Suppressor macrophage treated with lipopolysaccharide for 1 hour (primary cell): ENCODE measurements around the gene HYOU1.
"Not testable (repeated sequence)": the region's sequence is repeated elsewhere in the genome, so short reads cannot be mapped to it uniquely, and the experiment has no call there.

Experiments
- DNase-seq, 3 donors: peaks; one replicate each; pipeline ENCODE4 v3.0.0-alpha.2; 2020 to 2022

Gene HYOU1

DNA sequence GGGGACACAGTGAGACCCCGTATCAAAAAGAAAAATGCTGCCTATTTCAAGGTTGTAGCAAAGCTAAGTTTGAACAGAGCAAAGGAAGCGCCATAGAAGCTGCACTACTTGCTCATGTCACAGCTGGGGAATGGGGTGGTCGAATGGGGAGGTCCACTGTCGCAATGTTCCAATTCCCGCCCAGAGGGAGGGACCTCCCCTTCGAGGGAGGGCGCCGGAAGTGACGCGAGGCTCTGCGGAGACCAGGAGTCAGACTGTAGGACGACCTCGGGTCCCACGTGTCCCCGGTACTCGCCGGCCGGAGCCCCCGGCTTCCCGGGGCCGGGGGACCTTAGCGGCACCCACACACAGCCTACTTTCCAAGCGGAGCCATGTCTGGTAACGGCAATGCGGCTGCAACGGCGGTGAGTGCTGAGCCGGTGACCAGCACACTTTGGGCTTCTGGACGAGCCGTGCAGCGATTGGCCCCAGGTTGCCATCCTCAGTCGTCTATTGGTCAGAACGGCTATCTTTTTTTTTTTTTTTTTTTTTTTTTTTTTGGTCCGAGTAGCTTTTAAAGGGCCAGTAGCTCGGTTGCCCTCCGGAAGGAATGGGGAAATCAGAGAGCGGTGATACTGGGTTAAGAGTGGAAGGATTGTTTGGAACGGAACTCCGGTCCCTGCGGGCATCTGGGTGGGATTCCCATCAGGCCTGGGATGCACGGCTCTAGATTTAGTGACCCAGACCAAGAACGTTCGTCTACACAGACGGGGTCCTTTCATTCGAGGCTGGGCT, 27.8 kb upstream of the HYOU1 start, which contains the start of gene HMBS:
Gene HMBS (plus strand): TSS at position 219 of the 774 bp plus-strand sequence. CDS start 153 bp downstream, at position 372.
- DNase-seq, result peak; percentile 95 to 98 (median 97)

DNA sequence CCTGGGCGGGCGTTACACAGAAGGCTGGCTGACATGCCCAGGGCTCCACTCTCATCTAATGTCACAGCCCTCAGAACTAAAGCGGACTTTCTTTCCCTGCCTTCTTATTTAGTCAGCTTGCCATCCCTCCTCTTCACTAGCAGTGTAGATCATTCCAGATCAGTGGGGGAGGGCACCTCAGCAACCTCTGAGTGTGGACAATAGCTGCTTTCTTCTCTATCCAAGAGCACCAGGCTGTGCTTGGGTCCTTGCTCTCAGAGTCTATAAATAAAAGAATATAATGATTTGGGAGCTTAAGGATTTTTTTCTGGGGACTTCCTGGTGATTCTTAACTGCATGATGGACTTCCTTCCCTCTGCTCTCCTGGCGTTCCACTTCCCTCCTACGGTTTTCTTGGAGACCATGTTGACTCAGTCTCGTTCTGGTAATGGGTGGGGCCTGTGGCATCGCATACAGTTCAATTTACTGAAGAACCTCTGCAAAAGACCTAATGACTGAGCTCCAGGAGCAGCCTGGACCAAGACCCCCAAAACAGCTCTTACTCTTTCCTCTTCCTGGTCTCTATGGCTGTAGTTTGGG, 24.8 kb upstream of the HYOU1 start:
- DNase-seq, result peak; percentile 79 to 86 (median 81)

DNA sequence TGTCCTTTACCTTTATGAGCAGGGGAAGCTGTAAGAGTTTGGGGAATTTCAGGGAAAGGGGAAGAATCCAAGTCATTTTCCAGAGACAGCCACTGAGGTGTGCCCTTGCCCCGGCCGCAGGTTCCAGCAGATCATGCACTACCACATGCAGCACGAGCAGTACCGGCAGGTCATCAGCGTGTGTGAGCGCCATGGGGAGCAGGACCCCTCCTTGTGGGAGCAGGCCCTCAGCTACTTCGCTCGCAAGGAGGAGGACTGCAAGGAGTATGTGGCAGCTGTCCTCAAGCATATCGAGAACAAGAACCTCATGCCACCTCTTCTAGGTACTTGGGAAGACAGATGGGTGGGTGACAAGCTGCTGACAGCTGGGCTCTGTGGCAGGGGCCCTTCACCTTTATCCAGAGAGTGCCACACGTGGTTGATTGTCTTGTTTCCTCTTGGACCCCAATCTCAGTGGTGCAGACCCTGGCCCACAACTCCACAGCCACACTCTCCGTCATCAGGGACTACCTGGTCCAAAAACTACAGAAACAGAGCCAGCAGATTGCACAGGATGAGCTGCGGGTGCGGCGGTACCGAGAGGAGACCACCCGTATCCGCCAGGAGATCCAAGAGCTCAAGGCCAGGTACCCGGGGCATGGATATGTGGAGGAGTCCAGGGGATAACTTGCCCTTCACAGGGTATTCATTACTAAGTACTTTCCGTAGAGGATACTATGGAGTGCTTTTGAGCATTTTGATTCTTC, 21.8 kb upstream of the HYOU1 start:
- no peak for DNase-seq

DNA sequence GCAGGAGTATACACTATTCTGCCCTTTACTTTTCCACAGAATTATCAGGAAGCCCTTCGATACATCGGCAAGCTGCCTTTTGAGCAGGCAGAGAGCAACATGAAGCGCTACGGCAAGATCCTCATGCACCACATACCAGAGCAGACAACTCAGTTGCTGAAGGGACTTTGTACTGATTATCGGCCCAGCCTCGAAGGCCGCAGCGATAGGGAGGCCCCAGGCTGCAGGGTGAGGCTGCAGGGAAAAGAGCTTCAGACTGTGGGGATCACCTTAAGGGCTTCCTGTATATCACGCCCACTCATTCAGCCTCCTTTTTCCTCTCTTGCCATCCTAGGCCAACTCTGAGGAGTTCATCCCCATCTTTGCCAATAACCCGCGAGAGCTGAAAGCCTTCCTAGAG, 20.8 kb upstream of the HYOU1 start:
- DNase-seq, result no peak

DNA sequence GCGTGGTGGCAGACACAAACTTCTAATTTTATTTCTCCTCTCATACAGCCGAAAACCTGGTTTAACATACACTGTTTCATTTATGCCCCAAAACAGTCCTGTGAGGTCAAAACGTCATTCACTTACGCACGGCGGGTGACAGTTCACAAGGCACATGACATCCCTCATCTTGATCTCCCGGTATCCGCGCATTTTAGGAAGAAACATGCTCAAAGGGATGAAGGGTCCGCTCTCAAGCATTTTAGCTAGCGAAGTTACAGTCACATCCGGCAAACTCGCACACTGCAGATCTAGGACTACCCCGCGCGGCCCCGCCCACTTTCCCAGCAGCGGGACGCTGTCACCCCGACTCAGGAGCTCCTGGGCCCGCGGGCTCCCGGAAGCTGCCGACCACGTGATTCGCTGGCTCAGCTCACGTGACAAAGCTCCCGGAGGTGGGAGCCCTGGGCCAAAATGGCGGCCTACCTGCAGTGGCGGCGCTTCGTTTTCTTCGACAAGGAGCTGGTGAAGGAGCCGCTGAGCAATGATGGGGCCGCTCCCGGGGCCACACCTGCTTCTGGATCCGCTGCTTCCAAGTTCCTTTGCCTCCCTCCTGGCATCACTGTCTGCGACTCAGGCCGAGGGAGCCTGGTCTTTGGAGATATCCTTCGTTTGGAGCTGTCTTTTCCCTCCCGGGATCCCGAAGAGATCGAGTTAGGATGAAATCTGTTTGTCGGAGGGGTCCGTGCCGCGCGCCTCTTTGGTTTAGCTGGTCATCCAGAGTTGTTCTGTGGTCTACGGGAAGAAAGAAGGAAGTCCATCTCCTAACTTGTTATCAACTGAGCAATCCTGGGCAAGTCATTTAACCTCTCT, 10.6 kb upstream of the HYOU1 start, which contains the start of gene VPS11:
Gene VPS11 (plus strand): TSS at position 448 of the 852 bp plus-strand sequence. CDS start 6 bp downstream, at position 454.
- peak; percentile 97 to 99 (median 99) for DNase-seq

DNA sequence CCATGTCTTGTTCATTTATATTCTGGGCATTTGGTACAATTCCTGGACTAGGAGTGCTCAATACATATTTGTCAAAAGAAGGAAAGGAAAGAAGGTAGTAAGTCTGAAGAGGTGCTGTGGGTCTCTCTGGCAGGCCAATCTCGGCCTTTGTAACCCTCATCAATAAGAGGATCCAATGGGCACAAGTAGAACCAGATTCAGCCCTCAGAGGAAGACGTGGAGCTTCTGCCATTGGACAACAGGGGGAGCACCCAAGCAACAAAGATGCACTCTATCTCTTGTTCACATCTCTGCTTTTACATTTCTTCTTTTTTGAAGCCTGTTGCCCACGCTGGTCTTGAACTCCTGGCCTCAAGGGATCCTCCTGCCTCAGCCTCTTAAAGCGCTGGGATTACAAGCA, 8.4 kb upstream of the HYOU1 start:
- DNase-seq, result peak; percentile 53 to 64 (median 60)

DNA sequence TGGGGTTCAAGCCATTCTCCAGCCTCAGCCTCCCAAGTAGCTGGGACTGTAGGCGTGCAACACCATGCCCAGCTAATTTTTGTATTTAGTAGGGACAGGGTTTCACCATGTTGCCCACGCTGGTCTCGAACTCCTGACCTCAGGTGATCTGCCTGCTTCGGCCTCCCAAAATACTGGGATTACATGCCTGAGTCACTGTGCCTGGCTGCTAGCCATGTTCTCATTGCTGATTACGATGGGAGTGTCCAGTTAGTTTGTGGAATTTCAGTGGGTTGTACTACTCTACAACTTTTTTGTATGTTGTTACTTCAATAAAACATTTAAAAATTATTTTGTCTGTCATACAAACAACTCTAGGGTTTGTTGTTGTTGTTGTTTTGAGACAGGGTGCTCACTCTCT, 5.8 kb upstream of the HYOU1 start:
- DNase-seq, result no peak

DNA sequence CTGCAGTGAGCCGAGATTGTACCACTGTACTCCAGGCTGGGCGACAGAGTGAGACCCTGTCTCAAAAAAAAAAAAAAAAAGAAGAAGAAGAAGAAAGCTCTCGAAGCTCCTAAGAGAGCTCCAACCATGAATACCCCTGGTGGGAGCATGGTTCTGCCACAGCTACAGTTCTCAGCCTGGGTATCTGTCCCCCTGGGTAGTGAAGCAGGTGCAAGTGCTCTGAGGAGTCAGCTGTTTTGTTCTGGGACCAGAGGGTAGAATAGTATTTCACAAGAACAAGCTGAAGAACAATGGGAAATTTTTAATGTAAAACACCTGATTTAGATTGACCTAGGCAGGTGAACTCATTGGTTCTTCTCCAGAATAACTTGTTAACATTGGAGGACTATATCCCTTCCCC, 4.3 kb upstream of the HYOU1 start:
- DNase-seq, result no peak

DNA sequence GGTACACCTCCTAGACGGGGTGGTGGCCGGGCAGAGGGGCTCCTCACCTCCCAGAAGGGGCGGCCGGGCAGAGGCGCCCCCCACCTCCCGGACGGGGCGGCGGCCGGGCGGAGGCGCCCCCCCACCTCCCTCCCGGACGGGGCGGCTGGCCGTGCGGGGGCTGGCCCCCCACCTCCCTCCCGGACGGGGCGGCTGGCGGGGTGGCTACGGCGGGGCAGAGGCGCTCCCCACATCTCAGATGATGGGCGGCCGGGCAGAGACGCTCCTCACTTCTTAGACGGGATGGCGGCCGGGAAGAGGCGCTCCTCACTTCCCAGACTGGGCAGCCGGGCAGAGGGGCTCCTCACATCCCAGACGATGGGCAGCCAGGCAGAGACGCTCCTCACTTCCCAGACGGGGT, 2.1 kb upstream of the HYOU1 start:
- DNase-seq, result not testable (repeated sequence)

DNA sequence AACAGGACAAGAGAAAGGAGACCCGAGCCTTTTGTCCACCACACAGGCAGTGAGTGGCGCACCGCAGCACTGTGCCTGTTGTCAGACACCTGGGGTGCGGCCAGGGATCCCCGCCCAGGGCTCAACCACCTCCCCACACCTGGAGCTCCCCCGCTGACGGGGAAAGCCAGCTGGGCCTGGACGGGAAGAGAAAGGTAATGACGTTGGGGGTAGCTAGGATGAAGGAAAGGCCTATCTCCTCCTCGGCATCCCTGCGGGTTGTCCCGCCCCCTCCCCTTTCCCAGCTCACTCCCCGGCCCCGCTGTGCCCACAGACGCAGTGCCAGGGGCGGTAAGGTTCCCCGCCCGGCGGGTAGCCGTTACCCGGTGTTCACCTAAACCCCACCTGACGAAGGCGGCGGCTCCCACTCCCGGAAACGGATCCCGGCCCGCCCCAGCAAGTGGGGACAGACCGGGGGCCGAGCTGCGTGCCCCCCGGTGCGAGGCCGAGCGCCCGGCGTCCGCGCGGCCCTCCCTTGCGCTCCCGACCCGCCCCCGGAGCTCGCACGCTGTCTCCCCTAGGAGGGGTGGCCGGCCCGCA, 495 bp downstream of the HYOU1 start:
- DNase-seq, result no peak

DNA sequence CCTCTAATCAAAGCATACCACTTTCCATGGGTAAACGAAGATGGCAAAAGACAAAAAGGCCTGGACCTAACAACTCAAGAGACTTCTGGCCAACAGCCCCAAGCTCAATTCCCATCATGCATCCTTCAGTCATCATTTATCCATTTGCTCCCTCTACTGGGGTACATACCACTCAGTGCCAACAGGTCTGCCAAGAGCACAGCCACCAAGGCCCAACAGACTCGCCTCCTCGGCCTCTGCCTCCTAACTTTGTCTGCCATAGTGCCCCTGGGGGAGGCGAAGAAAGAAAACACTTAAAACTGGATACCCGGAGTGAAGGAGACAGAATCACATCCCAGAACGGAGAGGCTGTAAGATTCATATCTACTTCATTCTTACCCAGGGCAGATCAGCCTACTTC, 1.1 kb downstream of the HYOU1 start:
- peak; percentile 47 to 57 (median 50) for DNase-seq

DNA sequence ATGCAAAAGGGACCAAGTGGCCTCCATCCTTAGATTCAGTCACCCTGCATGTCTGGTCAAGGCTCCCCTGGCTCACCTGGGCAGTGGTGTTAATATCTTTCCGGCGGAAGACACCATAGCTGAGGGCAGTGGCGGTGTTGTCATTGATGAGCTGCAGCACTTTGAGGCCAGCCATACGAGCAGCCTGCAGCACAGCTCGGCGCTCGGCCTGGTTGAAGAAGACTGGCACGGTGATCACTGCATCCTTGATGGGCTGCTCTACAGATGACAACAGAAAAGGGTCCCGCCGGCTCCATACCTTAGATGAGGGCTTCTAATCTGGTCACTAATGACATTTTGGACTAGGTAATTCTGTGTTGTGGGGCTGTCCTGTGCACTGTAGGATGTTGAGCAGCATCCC, 2.6 kb downstream of the HYOU1 start:
- DNase-seq, result no peak

DNA sequence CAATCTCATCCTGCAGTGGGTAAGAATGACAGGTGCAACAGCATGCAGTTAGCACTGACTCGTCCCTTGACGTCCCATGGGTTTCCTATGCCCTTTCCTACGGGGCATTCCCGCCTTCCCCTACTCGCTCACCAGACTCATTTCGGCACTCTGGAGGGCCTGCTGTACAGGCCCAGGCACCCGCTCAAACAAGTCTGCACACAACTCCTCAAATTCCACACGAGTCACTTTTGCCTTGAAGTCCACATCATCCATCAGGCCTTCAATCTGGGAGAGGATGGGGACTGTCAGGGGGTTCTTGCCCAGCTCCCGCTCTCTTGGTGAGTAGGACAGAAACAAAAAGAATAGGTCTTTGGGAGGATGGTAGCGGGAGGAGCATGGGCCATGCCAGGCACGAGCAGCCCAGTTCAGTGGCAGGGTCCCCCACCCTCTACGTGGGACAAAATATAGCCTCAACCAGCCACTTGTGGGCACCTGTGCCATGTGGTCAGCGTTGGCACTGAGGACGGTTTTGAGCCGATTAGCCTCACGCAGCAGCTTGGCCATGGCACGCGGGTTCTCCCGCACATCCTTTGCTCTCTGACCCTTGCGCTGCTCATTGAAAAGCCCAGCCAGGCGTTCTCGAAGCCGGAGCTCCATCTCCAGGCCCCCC, 4.7 kb downstream of the HYOU1 start:
- DNase-seq, result no peak

DNA sequence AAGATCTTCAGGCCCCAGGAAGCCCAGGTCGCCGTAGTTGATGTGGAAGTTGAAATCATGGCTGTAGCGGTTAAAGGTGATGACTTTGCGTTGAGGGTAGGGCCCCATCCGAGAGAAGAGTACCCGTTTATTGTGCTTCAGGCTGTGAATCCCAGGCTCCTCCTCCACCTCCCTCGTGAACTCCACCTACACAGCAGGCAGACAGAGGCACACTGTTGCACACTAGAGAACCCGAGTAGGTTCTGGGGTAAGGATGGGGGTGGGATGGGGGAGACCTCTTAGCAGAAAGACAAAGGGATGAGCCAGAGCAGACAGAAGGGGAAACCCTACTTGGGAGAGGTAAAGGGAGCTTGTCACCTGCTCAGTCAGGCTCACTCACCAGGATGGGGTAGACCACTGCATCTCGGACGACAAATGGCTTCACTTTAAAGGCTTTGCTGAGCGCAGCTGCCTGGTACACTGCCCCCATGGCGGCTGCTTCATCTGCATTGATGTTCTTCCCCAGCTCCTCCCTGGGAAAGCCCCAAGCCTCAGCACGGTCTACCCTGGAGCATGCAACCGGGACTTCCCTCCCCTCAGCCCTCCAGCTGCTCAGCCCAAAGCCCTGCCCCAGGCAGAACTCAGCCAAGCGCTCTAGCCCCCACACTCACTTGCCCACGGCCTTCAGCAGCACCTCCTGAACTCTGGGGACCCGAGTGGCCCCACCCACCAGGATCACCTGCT, 5.4 kb downstream of the HYOU1 start:
- DNase-seq, result peak; percentile 36 to 57 (median 46)

DNA sequence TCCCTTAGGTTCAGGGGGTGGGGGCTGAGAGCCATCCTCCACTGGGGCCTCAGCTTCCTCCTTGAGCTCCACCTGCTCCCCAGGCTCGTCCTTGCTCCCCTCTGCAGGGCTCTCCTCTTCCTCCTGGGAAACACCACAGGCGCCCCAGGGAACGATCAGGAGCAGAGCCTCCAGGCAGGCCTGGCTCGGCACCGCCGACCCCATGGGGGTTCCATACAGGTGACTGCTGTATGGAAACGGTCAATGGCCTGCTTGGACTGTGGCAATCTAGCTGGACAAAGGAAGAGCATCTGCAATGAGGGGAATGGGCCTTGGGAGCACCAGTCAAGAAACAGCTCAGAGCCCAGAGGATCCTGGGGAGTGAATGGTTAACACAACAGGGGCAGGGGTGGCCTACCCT, 7.9 kb downstream of the HYOU1 start:
- DNase-seq, result no peak

DNA sequence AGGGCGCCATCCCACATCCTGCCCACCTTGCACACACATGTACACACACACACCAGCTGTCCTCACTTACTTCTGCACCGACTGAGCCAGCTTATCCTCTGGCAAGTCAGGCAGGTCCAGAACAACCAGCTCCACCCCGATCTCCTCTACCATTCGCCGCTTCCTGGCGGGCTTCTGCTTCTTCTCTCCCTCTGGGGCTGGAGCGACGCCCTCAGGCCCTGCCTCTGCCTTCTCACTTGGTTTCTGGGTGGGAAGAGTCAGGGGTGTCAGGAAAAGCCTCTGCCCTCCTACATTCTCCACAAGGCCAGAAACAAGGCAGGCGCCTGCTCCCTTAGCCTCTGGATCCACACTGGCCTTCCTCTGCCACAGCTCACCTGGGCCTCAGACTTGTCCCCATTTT, 8.4 kb downstream of the HYOU1 start:
- no peak for DNase-seq

DNA sequence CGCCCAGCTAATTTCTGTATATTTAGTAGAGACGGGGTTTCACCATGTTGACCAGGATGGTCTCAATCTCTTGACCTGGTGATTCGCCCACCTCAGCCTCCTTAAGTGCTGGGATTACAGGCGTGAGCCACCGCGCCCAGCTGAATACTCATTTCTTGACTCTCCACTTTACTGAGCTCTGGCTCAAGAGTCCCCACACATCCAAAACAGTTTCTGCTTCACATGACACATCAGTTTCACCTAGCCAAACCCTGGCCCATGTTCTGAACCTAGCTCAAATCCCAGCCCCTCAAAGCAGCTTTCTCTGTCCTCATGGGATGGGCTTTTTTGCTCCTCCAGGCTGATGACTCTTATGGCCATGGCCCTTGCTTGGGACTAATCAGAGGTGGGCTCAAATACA, 9.8 kb downstream of the HYOU1 start:
- DNase-seq, result no peak

DNA sequence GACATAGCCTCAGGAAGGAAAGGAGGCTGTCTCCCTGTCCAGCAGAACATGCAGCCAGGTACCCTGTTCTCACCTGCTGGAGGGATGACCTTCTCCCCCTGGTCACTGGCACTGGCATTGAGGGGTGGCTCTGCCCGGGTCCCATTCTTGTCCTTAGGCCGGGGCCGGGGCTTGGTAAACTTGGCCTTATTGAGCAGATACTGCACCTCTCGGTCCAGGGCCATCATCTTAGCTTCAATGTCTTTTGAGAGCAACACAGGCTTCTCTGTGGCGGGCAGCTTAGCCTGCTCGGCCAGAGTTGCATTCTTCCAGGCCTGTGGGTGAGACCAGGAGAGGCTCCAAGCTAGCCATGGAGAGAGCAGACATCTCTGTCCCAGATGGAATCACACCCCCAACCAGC, 10.5 kb downstream of the HYOU1 start:
- no peak for DNase-seq

DNA sequence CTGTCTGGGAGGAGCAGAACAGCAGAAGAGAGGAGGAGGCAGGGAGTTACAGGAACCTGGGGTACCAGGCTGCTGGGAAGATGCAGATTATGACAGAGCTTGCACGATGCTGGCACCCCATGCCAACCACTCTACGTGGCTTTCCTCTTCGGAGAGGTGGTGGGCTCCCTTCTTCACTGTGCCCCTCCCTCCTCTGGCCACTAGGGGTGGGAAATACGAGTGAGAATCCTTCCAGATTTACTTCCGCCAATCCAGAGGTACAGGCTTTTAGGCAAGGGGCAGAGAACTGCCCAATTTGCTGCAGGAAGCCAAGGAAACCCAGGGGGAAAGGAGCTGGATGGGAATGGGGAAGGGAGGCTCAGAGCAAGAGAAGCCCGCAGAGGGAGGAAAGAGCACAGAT, 12.3 kb downstream of the HYOU1 start:
- no peak for DNase-seq

DNA sequence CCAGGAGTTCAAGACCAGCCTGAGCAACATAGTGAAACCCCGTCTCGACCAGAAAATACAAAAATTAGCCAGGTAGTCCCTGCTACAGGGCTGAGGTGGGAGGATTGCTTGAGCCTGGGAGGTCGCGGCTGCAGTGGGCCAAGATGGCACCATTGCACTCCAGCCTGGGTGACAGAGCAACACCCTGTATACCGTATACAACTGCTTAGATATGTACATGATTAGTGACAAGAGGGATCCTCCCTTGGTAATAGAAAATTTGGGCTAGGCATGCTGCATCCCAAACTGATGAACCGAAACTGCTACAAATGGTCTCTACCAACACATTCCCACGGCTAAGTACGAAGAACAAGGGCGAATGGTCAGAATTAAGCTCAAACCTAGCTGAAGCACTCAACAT, 14.1 kb downstream of the HYOU1 start:
- DNase-seq, result no peak
